MCF 10A (cell line): ENCODE results near the gene SEMA3F. TPM values are rescaled to one million over a fixed set of nuclear protein-coding genes. Genes with fewer than 3 reads are reported as not detected.

ENCODE experiments used
- BruUV-seq: library from RNA; stranded (reverse); fragments of 400-500 nt; replicated peaks from 2 replicates; lab custom pipeline; 2021; lab: Mats Ljungman, UMichigan
- CTCF ChIA-PET: fragments of 300-600 bp; sonication (Branson Sonifier 250); formaldehyde crosslinking; extraction: SDS; loops from one replicate; lab custom pipeline; 2021; ENCODE audit warnings: antibody characterized with exemption, inconsistent platforms; lab: Yijun Ruan, JAX
- POLR2A ChIA-PET: fragments of 300-600, 350-650 bp; sonication (Branson Sonifier 250); formaldehyde crosslinking; extraction: SDS; loops from one replicate; lab custom pipeline; 2020; ENCODE audit warnings: antibody characterized with exemption, inconsistent platforms; lab: Yijun Ruan, JAX
- DNase-seq: peaks from one replicate; pipeline ENCODE4 v3.0.0-alpha.2; 2018; ENCODE audit not compliant: unreplicated experiment
- H3K27ac Mint-ChIP-seq: one replicate; pipeline ENCODE4 v1.8.0; 2022; ENCODE audit warnings: mild to moderate bottlenecking, low read depth, mixed read lengths; ENCODE audit not compliant: unreplicated experiment
- H3K27me3 Mint-ChIP-seq: one replicate; pipeline ENCODE4 v1.8.0; 2022; ENCODE audit warnings: mixed read lengths; ENCODE audit not compliant: insufficient read depth, unreplicated experiment
- H3K36me3 Mint-ChIP-seq: one replicate; pipeline ENCODE4 v1.8.0; 2022; ENCODE audit warnings: mild to moderate bottlenecking, moderate library complexity, mixed read lengths; ENCODE audit not compliant: insufficient read depth, unreplicated experiment
- H3K4me1 Mint-ChIP-seq: one replicate; pipeline ENCODE4 v1.8.0; 2022; ENCODE audit warnings: mixed read lengths; ENCODE audit not compliant: insufficient read depth, unreplicated experiment
- H3K4me3 Mint-ChIP-seq: one replicate; pipeline ENCODE4 v1.8.0; 2022; ENCODE audit warnings: mild to moderate bottlenecking, moderate library complexity, mixed read lengths; ENCODE audit not compliant: unreplicated experiment
- H3K9me3 Mint-ChIP-seq: one replicate; pipeline ENCODE4 v1.8.0; 2022; ENCODE audit warnings: mixed read lengths; ENCODE audit not compliant: unreplicated experiment
- CTCF ChIP-seq: fragments of 200-600 bp; IDR thresholded peaks from one replicate; pipeline ENCODE4 v1.8.0; 2022; ENCODE audit warnings: antibody characterized with exemption, mild to moderate bottlenecking; ENCODE audit not compliant: unreplicated experiment
- intact Hi-C: fragments of 100-400 bp; cut with micrococcal nuclease; formaldehyde crosslinking; loops from 2 replicates; pipeline ENCODE4 v1.14.1; 2022
- total RNA-seq: library from RNA; stranded (reverse); gene quantifications from 2 replicates; pipeline ENCODE4 v1.2.3, GENCODE V29; 2022

The SEMA3F gene
- total RNA-seq, 1 experiment from 2014 or later = 34.6 TPM

- POLR2A ChIA-PET = no interaction called here
- BruUV-seq = no TSS peak
- Mint-ChIP-seq H3K4me3 (no peak overlapping the region), H3K27me3 (no peaks in the 10 kb centered on the region), H3K36me3 (peaks cover 16% of the 10 kb centered on the region), H3K9me3 (no peaks in the 10 kb centered on the region), H3K27ac (peak overlapping the region; percentile 86), H3K4me1 (peaks cover 55% of the 10 kb centered on the region)
- no peak for TF ChIP-seq CTCF
- DNase-seq = no peak
- intact Hi-C loops = no loop called here
- CTCF ChIA-PET = interaction anchor here (0.9 to 1.7 kb wide), 3 partner anchors 20 to 58 kb away, joined by 3 to 6 read pairs (median 4); no protein-coding TSS in a partner anchor
These were observed 14.2 kb downstream of the SEMA3F start for GRCh38 chr3:50169232-50169832.

DNA sequence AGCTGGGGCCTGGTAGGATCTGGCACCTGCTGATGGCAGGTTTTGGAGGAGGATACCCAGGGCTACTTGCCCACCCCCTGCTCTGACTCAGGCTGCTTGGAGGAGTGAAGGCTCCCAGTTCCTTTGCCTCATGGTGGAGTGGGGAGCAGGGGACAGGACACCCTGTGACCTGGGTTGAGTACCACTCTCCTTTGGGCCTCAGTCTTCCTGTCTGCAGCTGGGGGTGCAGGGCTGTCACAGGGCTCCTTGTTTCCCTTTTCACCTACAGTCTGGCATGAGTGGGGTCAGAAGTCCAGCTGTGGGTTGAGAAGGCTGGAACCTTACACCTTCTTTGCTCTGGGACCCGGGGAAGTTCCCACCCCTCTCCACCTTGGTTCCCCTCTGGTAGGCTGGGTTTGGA, 14.7 kb downstream of the SEMA3F start:
- intact Hi-C loops = no loop called here
- CTCF ChIA-PET = interaction anchor here (1.7 kb wide), 2 partner anchors 19 to 22 kb away, joined by 3 to 6 read pairs; no protein-coding TSS in a partner anchor
- POLR2A ChIA-PET = no interaction called here
- Mint-ChIP-seq H3K36me3 (peaks cover 14% of the 10 kb centered on the region), H3K4me3 (no peak overlapping the region), H3K4me1 (peaks cover 49% of the 10 kb centered on the region), H3K27ac (peak overlapping the region; percentile 86), H3K27me3 (no peaks in the 10 kb centered on the region), H3K9me3 (no peaks in the 10 kb centered on the region)
- no peak for TF ChIP-seq CTCF
- DNase-seq = no peak
- no TSS peak for BruUV-seq

DNA sequence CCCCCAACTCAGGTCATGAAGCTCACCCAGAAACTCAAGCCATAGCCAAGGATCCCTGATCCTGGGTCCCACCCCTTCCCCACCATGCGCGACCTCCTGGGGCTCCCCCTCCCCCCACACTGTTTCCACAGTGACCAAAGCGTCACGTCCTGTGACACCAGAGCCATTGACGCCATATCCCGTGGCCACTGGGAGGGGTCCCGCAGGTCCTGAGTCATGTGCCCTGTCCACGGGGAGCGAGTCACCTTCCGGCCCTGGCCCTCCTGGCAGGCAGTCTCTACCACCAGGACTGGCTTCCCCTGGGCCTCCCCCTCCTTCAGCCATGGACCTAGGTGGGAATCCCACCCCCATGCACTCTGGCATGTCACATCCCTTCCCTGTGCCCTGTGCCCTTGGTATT, 15.6 kb downstream of the SEMA3F start:
- BruUV-seq = no TSS peak
- Mint-ChIP-seq H3K9me3 (no peaks in the 10 kb centered on the region), H3K27me3 (no peaks in the 10 kb centered on the region), H3K4me3 (no peak overlapping the region), H3K36me3 (peaks cover 12% of the 10 kb centered on the region), H3K4me1 (peaks cover 41% of the 10 kb centered on the region), H3K27ac (peak overlapping the region; percentile 86)
- ChIA-PET POLR2A (no interaction called here), CTCF (interaction anchor here (1.7 kb wide), 1 partner anchor 22 kb away, joined by 6 read pairs; no protein-coding TSS in a partner anchor)
- DNase-seq = no peak
- no peak for TF ChIP-seq CTCF
- intact Hi-C loops = no loop called here

DNA sequence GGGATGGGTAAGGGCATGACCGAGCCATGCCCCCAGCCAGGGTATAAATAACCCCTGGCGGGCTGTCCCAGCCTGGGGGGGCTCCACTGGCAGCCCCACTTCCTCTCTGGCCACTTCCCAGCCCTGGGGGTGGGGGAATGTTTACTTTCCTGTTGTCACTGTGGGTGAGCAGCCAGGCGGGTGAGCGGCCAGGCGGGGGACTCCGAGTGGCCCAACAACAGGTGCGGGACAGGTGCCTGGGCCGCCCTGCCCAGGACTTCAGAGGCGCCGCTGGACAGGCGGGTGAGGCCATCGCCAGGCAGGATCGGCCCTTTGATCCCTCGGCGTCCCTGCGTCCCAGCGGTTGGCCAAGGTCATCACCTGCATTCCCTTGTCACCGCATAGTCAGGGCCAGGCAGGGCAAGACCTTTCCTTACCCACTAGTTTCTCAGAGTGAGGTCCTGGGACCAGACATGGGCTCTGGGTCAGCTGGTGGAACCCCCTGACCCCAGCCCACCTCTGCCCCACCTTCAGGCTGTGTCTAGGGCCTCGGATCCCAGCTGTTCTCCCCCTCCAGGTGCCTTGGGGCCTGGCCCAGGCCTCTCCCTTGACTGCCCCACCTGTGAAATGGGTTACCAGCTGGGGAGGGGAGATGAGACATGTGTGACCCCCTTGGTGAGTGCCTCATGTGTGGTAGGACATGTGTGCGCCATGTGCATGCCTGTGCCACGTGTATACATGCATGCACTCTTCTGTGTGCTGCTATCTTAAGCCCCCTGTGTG, 16.6 kb downstream of the SEMA3F start:
- peak overlapping the region; percentile 86 for H3K27ac Mint-ChIP-seq
- no peak for DNase-seq
- intact Hi-C loops = no loop called here
- ChIA-PET POLR2A (interaction anchor here (0.6 to 1.1 kb wide), 3 partner anchors 11 to 64 kb away, joined by 3 read pairs; partner anchors contain the start of gene GNAI2), CTCF (interaction anchor here (0.7 to 2.2 kb wide), 5 partner anchors 17 to 75 kb away, joined by 3 to 11 read pairs (median 5); no protein-coding TSS in a partner anchor)
- no peak overlapping the region for H3K4me3 Mint-ChIP-seq
- peaks cover 32% of the 10 kb centered on the region for H3K4me1 Mint-ChIP-seq
- BruUV-seq = no TSS peak
- no peak for TF ChIP-seq CTCF
- no peaks in the 10 kb centered on the region for H3K9me3 Mint-ChIP-seq
- H3K36me3 Mint-ChIP-seq = peaks cover 17% of the 10 kb centered on the region
- no peaks in the 10 kb centered on the region for H3K27me3 Mint-ChIP-seq
